WTC11 (cell line): ENCODE results near the gene ATP9B. TPM values are rescaled to one million over a fixed set of nuclear protein-coding genes. Genes with fewer than 3 reads are reported as not detected.
A peak's percentile ranks its signal among the peaks of the same experiment; 100 is the strongest.

Experiments used
- ATAC-seq: fragments of 200-7000 bp; cut with Tn5 transposase; 2 replicates; pipeline ENCODE4 v1.10.0; 2021; ENCODE audit warnings: mild to moderate bottlenecking, moderate library complexity
- CTCF ChIA-PET: fragments of 300-600 bp; sonication (Branson Sonifier 250); formaldehyde crosslinking; loops from one replicate; lab custom pipeline; 2021; ENCODE audit warnings: antibody characterized with exemption; lab: Charles Lee
- POLR2A ChIA-PET: fragments of 350-600 bp; sonication (Branson Sonifier 250); formaldehyde crosslinking; loops from one replicate; lab custom pipeline; 2021; ENCODE audit warnings: antibody characterized with exemption; lab: Charles Lee
- DNase-seq: peaks from one replicate; pipeline ENCODE4 v3.0.0; 2021; ENCODE audit warnings: low spot score
- H3K27ac Mint-ChIP-seq: 2 replicates; pipeline ENCODE4 v1.8.0; 2021; ENCODE audit warnings: mixed read lengths
- H3K27me3 Mint-ChIP-seq: 2 replicates; pipeline ENCODE4 v1.8.0; 2021; ENCODE audit warnings: low read depth, mild to moderate bottlenecking, moderate library complexity, mixed read lengths
- H3K36me3 Mint-ChIP-seq: 2 replicates; pipeline ENCODE4 v1.8.0; 2021; ENCODE audit warnings: mixed read lengths
- H3K4me1 Mint-ChIP-seq: 2 replicates; pipeline ENCODE4 v1.8.0; 2022; ENCODE audit warnings: mixed read lengths
- H3K4me3 Mint-ChIP-seq: 2 replicates; pipeline ENCODE4 v1.8.0; 2021; ENCODE audit warnings: mild to moderate bottlenecking, moderate library complexity, mixed read lengths
- H3K9me3 Mint-ChIP-seq: 2 replicates; pipeline ENCODE4 v1.8.0; 2021; ENCODE audit warnings: mixed read lengths
- CBFB ChIP-seq: sonication (generic); formaldehyde crosslinking; IDR thresholded peaks from 2 replicates; pipeline ENCODE4 v1.8.1; 2022; ENCODE audit warnings: mild to moderate bottlenecking, low read depth, missing genetic modification reagents
- CREB1 ChIP-seq: sonication (generic); formaldehyde crosslinking; IDR thresholded peaks from 2 replicates; pipeline ENCODE4 v1.8.0; 2023; ENCODE audit warnings: mild to moderate bottlenecking, missing genetic modification reagents
- CTCF ChIP-seq: fragments of 200-600 bp; IDR thresholded peaks from 2 replicates; pipeline ENCODE4 v1.8.0; 2022; ENCODE audit warnings: antibody characterized with exemption
- ELF4 ChIP-seq: sonication (generic); formaldehyde crosslinking; IDR thresholded peaks from 2 replicates; pipeline ENCODE4 v1.8.1; 2022; ENCODE audit warnings: low read depth, mild to moderate bottlenecking, moderate library complexity, missing genetic modification reagents
- FOXJ3 ChIP-seq: sonication (generic); formaldehyde crosslinking; IDR thresholded peaks from 2 replicates; pipeline ENCODE4 v1.9.0; 2021; ENCODE audit warnings: missing genetic modification reagents, mild to moderate bottlenecking, borderline replicate concordance
- HMGA2 ChIP-seq: fragments of 250-450 bp; sonication (Bioruptor Pico); IDR thresholded peaks from 2 replicates; pipeline ENCODE4 v1.4.0; 2021; ENCODE audit warnings: mild to moderate bottlenecking, moderate library complexity
- JAZF1 ChIP-seq: fragments of 250-450 bp; sonication (Bioruptor Pico); IDR thresholded peaks from 2 replicates; pipeline ENCODE4 v1.9.0; 2021; ENCODE audit warnings: moderate library complexity, mild to moderate bottlenecking, inconsistent platforms
- KAT7 ChIP-seq: sonication (generic); formaldehyde crosslinking; IDR thresholded peaks from 2 replicates; pipeline ENCODE4 v1.8.1; 2023; ENCODE audit warnings: missing genetic modification reagents, mild to moderate bottlenecking, borderline replicate concordance
- MYBL2 ChIP-seq: sonication (generic); formaldehyde crosslinking; IDR thresholded peaks from 2 replicates; pipeline ENCODE4 v1.8.1; 2023; ENCODE audit warnings: mild to moderate bottlenecking, moderate library complexity, missing genetic modification reagents
- NFATC4 ChIP-seq: fragments of 250-450 bp; sonication (Bioruptor Pico); IDR thresholded peaks from 2 replicates; pipeline ENCODE4 v1.9.0; 2021; ENCODE audit warnings: mild to moderate bottlenecking
- NR2C2 ChIP-seq: sonication (generic); formaldehyde crosslinking; IDR thresholded peaks from 2 replicates; pipeline ENCODE4 v1.8.0; 2022; ENCODE audit warnings: mild to moderate bottlenecking, missing genetic modification reagents
- OVOL2 ChIP-seq: fragments of 250-450 bp; sonication (Bioruptor Pico); IDR thresholded peaks from 2 replicates; pipeline ENCODE4 v1.9.0; 2021; ENCODE audit warnings: mild to moderate bottlenecking, borderline replicate concordance
- PRRX2 ChIP-seq: fragments of 250-450 bp; sonication (Bioruptor Pico); IDR thresholded peaks from 2 replicates; pipeline ENCODE4 v1.8.0; 2021; ENCODE audit warnings: mild to moderate bottlenecking
- TEAD4 ChIP-seq: sonication (generic); formaldehyde crosslinking; IDR thresholded peaks from 2 replicates; pipeline ENCODE4 v1.8.0; 2022; ENCODE audit warnings: mild to moderate bottlenecking, missing genetic modification reagents
- USF1 ChIP-seq: sonication (generic); formaldehyde crosslinking; IDR thresholded peaks from 2 replicates; pipeline ENCODE4 v1.8.0; 2022; ENCODE audit warnings: mild to moderate bottlenecking, missing genetic modification reagents
- USF2 ChIP-seq: sonication (generic); formaldehyde crosslinking; IDR thresholded peaks from 2 replicates; pipeline ENCODE4 v1.8.1; 2023; ENCODE audit warnings: mild to moderate bottlenecking, missing genetic modification reagents, moderate library complexity
- ZNF121 ChIP-seq: sonication (generic); formaldehyde crosslinking; IDR thresholded peaks from 2 replicates; pipeline ENCODE4 v1.8.0; 2023; ENCODE audit warnings: missing genetic modification reagents
- ZNF138 ChIP-seq: sonication (generic); formaldehyde crosslinking; conservative IDR thresholded peaks from 2 replicates; pipeline ENCODE4 v1.8.1; 2022; ENCODE audit warnings: mild to moderate bottlenecking, moderate library complexity, missing genetic modification reagents
- ZNF232 ChIP-seq: sonication (generic); formaldehyde crosslinking; IDR thresholded peaks from 2 replicates; pipeline ENCODE4 v1.8.0; 2022; ENCODE audit warnings: mild to moderate bottlenecking, missing genetic modification reagents
- ZNF281 ChIP-seq: sonication (generic); formaldehyde crosslinking; IDR thresholded peaks from 2 replicates; pipeline ENCODE4 v1.8.0; 2023; ENCODE audit warnings: mild to moderate bottlenecking, missing genetic modification reagents
- ZNF317 ChIP-seq: sonication (generic); formaldehyde crosslinking; IDR thresholded peaks from 2 replicates; pipeline ENCODE4 v1.8.1; 2023; ENCODE audit warnings: low read depth, mild to moderate bottlenecking, moderate library complexity, missing genetic modification reagents, borderline replicate concordance
- ZNF425 ChIP-seq: fragments of 250-450 bp; sonication (Bioruptor Pico); conservative IDR thresholded peaks from 2 replicates; pipeline ENCODE4 v1.9.0; 2021; ENCODE audit warnings: mild to moderate bottlenecking
- ZNF671 ChIP-seq: fragments of 250-450 bp; sonication (Bioruptor Pico); IDR thresholded peaks from 2 replicates; pipeline ENCODE4 v1.8.0; 2021; ENCODE audit warnings: mild to moderate bottlenecking
- total RNA-seq: library from RNA; stranded (reverse); gene quantifications from 3 replicates; pipeline ENCODE4 v1.2.3, GENCODE V29; 2021
- TF ChIP-seq, protein P1 (sequence below): sonication (generic); formaldehyde crosslinking; IDR thresholded peaks from 2 replicates; pipeline ENCODE4 v1.8.0; 2022; ENCODE audit warnings: missing genetic modification reagents
- TF ChIP-seq, protein P2 (sequence below): sonication (generic); formaldehyde crosslinking; IDR thresholded peaks from 2 replicates; pipeline ENCODE4 v1.8.0; 2022; ENCODE audit warnings: mild to moderate bottlenecking, missing genetic modification reagents

ATP9B gene
- total RNA-seq, 1 experiment from 2014 or later = 19.0 TPM

DNA sequence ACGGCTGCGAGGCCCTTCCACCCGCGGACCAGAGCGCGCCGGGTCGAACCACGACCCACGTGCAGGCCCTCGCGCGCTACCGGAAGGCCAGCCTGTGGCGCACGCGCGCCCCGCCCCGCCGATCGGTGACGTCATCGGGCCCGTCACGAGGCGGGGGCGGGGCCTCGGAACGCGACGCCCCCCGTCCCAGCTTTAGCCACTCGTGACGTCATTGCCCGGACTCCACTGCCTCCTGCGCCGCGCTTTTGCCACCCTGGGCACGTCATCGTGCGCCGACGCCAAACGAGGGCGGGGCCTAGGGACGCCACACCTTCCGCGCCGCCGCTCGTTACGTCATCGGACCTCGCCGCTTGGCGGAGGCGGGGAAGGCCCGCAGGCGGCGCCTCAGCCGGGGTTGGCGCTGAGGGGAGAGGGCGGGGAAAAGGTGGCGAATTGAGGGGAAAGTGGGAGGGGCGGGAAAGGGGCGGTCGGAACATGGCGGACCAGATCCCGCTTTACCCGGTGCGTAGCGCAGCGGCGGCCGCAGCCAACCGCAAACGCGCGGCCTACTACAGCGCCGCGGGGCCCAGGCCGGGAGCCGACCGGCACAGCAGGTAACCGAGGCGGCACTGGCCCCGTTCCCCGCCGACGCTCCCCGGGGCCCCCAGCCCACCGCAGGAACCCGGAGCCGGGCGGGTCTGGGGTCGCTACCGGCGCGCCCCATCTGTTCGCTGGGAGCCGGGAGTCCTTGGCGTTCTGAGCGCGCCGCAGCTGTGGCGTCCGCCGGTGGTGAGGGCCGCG, at the start of gene ATP9B (continued):
- peak; percentile 78 for TF ChIP-seq ZNF317 (CRISPR knock-in tag)
- no peak for TF ChIP-seq ZNF671 (CRISPR knock-in tag)
- no peak for TF ChIP-seq FOXJ3 (CRISPR knock-in tag)
- no peak for TF ChIP-seq OVOL2 (CRISPR knock-in tag)
- peak; percentile 96; the same call in 1 of the 2 replicates for TF ChIP-seq ELF4 (CRISPR knock-in tag)
- TF ChIP-seq ZNF281 (CRISPR knock-in tag) = peak; percentile 92
- TF ChIP-seq ZNF121 (CRISPR knock-in tag) = no peak
- TF ChIP-seq NR2C2 (CRISPR knock-in tag) = peak; percentile 72; the same call in 1 of the 2 replicates
- no peak for TF ChIP-seq NFATC4 (CRISPR knock-in tag)
- TF ChIP-seq ZNF138 (CRISPR knock-in tag) = peak; percentile 98
- peak; percentile 90 for TF ChIP-seq ZNF232 (CRISPR knock-in tag)
- peak; percentile 84 for TF ChIP-seq USF2
- TF ChIP-seq CREB1 (CRISPR knock-in tag) = peak; percentile 96
- TF ChIP-seq USF1 = peak; percentile 84
- TF ChIP-seq, protein P1, sequence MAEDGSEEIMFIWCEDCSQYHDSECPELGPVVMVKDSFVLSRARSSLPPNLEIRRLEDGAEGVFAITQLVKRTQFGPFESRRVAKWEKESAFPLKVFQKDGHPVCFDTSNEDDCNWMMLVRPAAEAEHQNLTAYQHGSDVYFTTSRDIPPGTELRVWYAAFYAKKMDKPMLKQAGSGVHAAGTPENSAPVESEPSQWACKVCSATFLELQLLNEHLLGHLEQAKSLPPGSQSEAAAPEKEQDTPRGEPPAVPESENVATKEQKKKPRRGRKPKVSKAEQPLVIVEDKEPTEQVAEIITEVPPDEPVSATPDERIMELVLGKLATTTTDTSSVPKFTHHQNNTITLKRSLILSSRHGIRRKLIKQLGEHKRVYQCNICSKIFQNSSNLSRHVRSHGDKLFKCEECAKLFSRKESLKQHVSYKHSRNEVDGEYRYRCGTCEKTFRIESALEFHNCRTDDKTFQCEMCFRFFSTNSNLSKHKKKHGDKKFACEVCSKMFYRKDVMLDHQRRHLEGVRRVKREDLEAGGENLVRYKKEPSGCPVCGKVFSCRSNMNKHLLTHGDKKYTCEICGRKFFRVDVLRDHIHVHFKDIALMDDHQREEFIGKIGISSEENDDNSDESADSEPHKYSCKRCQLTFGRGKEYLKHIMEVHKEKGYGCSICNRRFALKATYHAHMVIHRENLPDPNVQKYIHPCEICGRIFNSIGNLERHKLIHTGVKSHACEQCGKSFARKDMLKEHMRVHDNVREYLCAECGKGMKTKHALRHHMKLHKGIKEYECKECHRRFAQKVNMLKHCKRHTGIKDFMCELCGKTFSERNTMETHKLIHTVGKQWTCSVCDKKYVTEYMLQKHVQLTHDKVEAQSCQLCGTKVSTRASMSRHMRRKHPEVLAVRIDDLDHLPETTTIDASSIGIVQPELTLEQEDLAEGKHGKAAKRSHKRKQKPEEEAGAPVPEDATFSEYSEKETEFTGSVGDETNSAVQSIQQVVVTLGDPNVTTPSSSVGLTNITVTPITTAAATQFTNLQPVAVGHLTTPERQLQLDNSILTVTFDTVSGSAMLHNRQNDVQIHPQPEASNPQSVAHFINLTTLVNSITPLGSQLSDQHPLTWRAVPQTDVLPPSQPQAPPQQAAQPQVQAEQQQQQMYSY (CRISPR knock-in tag) = no peak
- TF ChIP-seq HMGA2 (CRISPR knock-in tag) = no peak
- no peak for TF ChIP-seq JAZF1 (CRISPR knock-in tag)
- TF ChIP-seq KAT7 (CRISPR knock-in tag) = peak; percentile 55; the same call in 1 of the 2 replicates

GRCh38 chr18:79019881-79020280, 49.3 kb upstream of the ATP9B start:
- Mint-ChIP-seq H3K36me3 (peaks cover 8% of the 10 kb centered on the region), H3K9me3 (peaks cover 16% of the 10 kb centered on the region), H3K27ac (no peak overlapping the region), H3K27me3 (no peaks in the 10 kb centered on the region; the same call in 1 of the 2 replicates), H3K4me3 (no peak overlapping the region), H3K4me1 (no peaks in the 10 kb centered on the region)
- ChIA-PET POLR2A (no interaction called here), CTCF (no interaction called here)
- ATAC-seq = no peak
- DNase-seq = no peak
- TF ChIP-seq, protein P2, sequence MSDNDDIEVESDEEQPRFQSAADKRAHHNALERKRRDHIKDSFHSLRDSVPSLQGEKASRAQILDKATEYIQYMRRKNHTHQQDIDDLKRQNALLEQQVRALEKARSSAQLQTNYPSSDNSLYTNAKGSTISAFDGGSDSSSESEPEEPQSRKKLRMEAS (CRISPR knock-in tag) = no peak
- TF ChIP-seq CTCF (no peak), NFATC4 (CRISPR knock-in tag) (no peak), HMGA2 (CRISPR knock-in tag) (no peak), CBFB (no peak), KAT7 (CRISPR knock-in tag) (no peak), ZNF425 (no peak), TEAD4 (no peak), PRRX2 (CRISPR knock-in tag) (no peak), MYBL2 (no peak)
